Panc1 (cell line): Measurements from ENCODE around the gene FLYWCH2.

Experiments
- POLR2AphosphoS5 ChIP-seq: IDR thresholded peaks from 2 replicates; pipeline ENCODE4 v1.6.1; 2012; ENCODE audit warnings: mild to moderate bottlenecking, low read depth, low read length, moderate library complexity
- TF ChIP-seq, protein P1 (sequence below), 2 experiments: IDR thresholded peaks; 2 replicates each; pipeline ENCODE4 v1.6.1; 2011 to 2012; ENCODE audit warnings: low read depth in 2 of 2, control low read depth in 1 of 2, low read length in 1 of 2, mild to moderate bottlenecking in 1 of 2, moderate library complexity in 1 of 2; ENCODE audit not compliant: insufficient read depth in 1 of 2

DNA sequence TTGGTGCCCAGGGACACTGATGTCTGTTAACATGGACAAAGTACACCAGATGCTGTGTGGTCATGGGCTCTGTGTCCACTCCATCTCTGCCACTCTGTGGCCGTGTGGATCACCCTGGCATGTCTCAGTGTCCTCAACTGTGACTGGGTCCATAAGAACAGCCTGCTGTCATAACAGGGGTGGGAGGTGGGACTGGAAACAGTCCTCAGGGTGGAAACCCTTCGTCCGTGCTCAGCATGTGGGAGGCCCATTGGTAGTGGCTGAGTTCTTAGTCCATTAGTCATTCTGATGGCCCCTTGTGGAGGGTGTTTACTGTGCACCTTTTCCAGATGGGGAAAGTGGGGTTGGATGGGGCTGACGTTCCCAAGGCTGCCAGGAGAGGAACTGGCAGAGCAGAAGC, 12.8 kb downstream of the FLYWCH2 start:
- TF ChIP-seq, protein P1, sequence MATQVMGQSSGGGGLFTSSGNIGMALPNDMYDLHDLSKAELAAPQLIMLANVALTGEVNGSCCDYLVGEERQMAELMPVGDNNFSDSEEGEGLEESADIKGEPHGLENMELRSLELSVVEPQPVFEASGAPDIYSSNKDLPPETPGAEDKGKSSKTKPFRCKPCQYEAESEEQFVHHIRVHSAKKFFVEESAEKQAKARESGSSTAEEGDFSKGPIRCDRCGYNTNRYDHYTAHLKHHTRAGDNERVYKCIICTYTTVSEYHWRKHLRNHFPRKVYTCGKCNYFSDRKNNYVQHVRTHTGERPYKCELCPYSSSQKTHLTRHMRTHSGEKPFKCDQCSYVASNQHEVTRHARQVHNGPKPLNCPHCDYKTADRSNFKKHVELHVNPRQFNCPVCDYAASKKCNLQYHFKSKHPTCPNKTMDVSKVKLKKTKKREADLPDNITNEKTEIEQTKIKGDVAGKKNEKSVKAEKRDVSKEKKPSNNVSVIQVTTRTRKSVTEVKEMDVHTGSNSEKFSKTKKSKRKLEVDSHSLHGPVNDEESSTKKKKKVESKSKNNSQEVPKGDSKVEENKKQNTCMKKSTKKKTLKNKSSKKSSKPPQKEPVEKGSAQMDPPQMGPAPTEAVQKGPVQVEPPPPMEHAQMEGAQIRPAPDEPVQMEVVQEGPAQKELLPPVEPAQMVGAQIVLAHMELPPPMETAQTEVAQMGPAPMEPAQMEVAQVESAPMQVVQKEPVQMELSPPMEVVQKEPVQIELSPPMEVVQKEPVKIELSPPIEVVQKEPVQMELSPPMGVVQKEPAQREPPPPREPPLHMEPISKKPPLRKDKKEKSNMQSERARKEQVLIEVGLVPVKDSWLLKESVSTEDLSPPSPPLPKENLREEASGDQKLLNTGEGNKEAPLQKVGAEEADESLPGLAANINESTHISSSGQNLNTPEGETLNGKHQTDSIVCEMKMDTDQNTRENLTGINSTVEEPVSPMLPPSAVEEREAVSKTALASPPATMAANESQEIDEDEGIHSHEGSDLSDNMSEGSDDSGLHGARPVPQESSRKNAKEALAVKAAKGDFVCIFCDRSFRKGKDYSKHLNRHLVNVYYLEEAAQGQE (IDR thresholded peaks at IDR 0.05; ENCODE audit: insufficient read depth in 1 of 2, low read depth in 2 of 2, low read length in 1 of 2): no peak
- TF ChIP-seq POLR2AphosphoS5: no peak
